GM18907 (cell line): Measurements from ENCODE around the gene SNX15.
"Not testable (repeated sequence)": the region's sequence is repeated elsewhere in the genome, so short reads cannot be mapped to it uniquely, and the experiment has no call there.

Source experiments
- ATAC-seq: cut with Tn5 transposase; IDR thresholded peaks from one replicate; pipeline ENCODE4 v1.9.1; 2021; ENCODE audit warnings: mild to moderate bottlenecking, moderate library complexity; ENCODE audit not compliant: unreplicated experiment

SNX15 gene

GRCh38 chr11:65027213-65028067, at the start of gene SNX15:
SNX15 (plus strand) TSS chr11:65027439; CDS start chr11:65027538, 99 bp downstream.
- peak; percentile 92 for ATAC-seq

GRCh38 chr11:64983339-64983738, 43.9 kb upstream of the SNX15 start:
- not testable (repeated sequence) for ATAC-seq

- no peak for ATAC-seq
Observed at GRCh38 chr11:64987998-64988854, 39.0 kb upstream of the SNX15 start.

- ATAC-seq = no peak
Observed at GRCh38 chr11:64989416-64989815, 37.8 kb upstream of the SNX15 start.

GRCh38 chr11:64990222-64990923, 36.9 kb upstream of the SNX15 start:
- no peak for ATAC-seq

- ATAC-seq = no peak
Observed at GRCh38 chr11:64994318-64994717, 32.9 kb upstream of the SNX15 start.

- ATAC-seq = no peak
Observed at GRCh38 chr11:64996327-64996709, 30.9 kb upstream of the SNX15 start.

- no peak for ATAC-seq
Observed at GRCh38 chr11:64996710-64997380, 30.4 kb upstream of the SNX15 start, which contains the start of gene BATF2. BATF2 (minus strand) TSS chr11:64996971; CDS start chr11:64996914, 57 bp downstream.

- no peak for ATAC-seq
Observed at GRCh38 chr11:64998141-64998540, 29.1 kb upstream of the SNX15 start.

- ATAC-seq = no peak
Observed at GRCh38 chr11:64998690-64999431, 28.4 kb upstream of the SNX15 start.

GRCh38 chr11:64999478-64999877, 27.8 kb upstream of the SNX15 start:
- no peak for ATAC-seq

GRCh38 chr11:65002706-65003105, 24.5 kb upstream of the SNX15 start:
- ATAC-seq = no peak

- ATAC-seq = no peak
Observed at GRCh38 chr11:65003282-65003681, 24.0 kb upstream of the SNX15 start.

GRCh38 chr11:65003968-65004367, 23.3 kb upstream of the SNX15 start:
- ATAC-seq = not testable (repeated sequence)

- no peak for ATAC-seq
Observed at GRCh38 chr11:65008016-65008415, 19.2 kb upstream of the SNX15 start.

GRCh38 chr11:65008873-65009272, 18.4 kb upstream of the SNX15 start:
- ATAC-seq = no peak

- peak; percentile 76 for ATAC-seq
Observed at GRCh38 chr11:65013130-65013887, 13.9 kb upstream of the SNX15 start.

GRCh38 chr11:65013888-65014725, 13.1 kb upstream of the SNX15 start, which contains the start of gene ARL2:
ARL2 (plus strand) TSS chr11:65014160; CDS start chr11:65014208, 48 bp downstream.
- peak; percentile 87 for ATAC-seq
